Left ventricle myocardium inferior (tissue), 1 donor: Measurements from ENCODE around the gene RGS9. TPM values are rescaled to one million over a fixed set of nuclear protein-coding genes. Genes with fewer than 3 reads are reported as not detected.

Experiments
- DNase-seq: peaks from one replicate; pipeline ENCODE4 v3.0.0-alpha.2; 2020
- H3K27ac ChIP-seq: fragments of 200-600 bp; replicated peaks from 2 replicates; pipeline ENCODE4 v1.8.0; 2021
- H3K27me3 ChIP-seq: fragments of 200-600 bp; 2 replicates; pipeline ENCODE4 v1.8.0; 2021; ENCODE audit warnings: low read depth
- H3K36me3 ChIP-seq: fragments of 200-600 bp; 2 replicates; pipeline ENCODE4 v1.8.0; 2021
- H3K4me1 ChIP-seq: fragments of 200-600 bp; 2 replicates; pipeline ENCODE4 v1.8.0; 2021
- H3K4me3 ChIP-seq: fragments of 200-600 bp; 2 replicates; pipeline ENCODE4 v1.8.0; 2021; ENCODE audit warnings: mild to moderate bottlenecking, moderate library complexity
- H3K9me3 ChIP-seq: fragments of 200-600 bp; replicated peaks from 2 replicates; pipeline ENCODE4 v1.8.0; 2021
- intact Hi-C: fragments of 100-400 bp; cut with micrococcal nuclease; formaldehyde crosslinking; loops from one replicate; pipeline ENCODE4 v1.11.0; 2022
- total RNA-seq: library from RNA; stranded (reverse); fragmentation: NEBNext Ultra II Directional; extraction: Animal tissue kit (Norgen Biotek cat#: 25700); gene quantifications from one replicate; pipeline ENCODE4 v1.2.1, GENCODE V29; 2021
- TF ChIP-seq, protein P1 (sequence below): fragments of 200-600 bp; IDR thresholded peaks from 2 replicates; pipeline ENCODE4 v1.8.0; 2021; ENCODE audit warnings: antibody characterized with exemption, mild to moderate bottlenecking, borderline replicate concordance
- donor health status: DM: no; HTN: yes; CAD: no; lungs with severe emphysema.

Gene RGS9
- total RNA-seq, 1 donor from 2014 or later: 1.6 TPM

DNA sequence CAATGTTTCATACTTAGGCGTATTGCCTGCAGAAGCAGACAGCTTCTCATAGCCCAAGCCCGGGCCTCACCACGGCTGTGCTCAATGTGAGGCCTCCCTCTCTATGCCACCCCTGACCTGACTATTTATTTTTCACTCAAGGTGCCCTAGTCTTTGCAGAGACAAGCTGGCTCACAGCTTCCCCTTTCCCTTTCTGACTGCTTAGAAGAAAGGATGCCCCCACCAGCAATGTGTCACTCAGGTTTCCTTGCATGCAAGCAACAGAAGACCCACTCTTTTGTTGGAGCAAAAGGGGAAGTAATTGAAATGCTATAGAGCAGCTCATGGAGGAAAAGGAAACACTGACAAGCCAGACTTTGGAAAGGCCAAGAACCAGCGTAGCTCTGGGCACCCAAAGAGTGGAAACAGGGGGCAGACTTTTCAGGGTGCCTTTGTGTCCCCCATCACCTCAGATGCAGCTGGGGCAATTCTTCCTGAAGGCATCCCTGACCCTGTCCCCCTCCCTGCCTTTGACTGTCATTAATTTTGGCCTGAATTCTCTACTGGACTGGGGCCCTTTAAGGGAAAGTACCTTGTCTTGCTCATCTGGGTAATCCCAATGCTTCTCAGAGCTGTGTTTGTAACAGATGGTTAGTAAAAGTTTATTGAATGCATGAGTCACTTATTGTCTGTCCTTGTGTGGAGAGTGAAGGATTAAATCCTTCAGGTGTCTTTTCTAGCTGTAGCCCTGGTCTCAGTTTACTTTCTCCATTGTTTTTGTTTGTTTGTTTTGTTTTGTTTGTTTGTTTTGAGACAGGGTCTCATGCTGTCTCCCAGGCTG lies 17.8 kb downstream of the RGS9 start:
- H3K9me3 ChIP-seq: no peaks in the 10 kb centered on the region
- TF ChIP-seq, protein P1, sequence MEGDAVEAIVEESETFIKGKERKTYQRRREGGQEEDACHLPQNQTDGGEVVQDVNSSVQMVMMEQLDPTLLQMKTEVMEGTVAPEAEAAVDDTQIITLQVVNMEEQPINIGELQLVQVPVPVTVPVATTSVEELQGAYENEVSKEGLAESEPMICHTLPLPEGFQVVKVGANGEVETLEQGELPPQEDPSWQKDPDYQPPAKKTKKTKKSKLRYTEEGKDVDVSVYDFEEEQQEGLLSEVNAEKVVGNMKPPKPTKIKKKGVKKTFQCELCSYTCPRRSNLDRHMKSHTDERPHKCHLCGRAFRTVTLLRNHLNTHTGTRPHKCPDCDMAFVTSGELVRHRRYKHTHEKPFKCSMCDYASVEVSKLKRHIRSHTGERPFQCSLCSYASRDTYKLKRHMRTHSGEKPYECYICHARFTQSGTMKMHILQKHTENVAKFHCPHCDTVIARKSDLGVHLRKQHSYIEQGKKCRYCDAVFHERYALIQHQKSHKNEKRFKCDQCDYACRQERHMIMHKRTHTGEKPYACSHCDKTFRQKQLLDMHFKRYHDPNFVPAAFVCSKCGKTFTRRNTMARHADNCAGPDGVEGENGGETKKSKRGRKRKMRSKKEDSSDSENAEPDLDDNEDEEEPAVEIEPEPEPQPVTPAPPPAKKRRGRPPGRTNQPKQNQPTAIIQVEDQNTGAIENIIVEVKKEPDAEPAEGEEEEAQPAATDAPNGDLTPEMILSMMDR: no peak

GRCh38 chr17:65155622-65156021 lies 18.5 kb downstream of the RGS9 start:
- TF ChIP-seq, protein P1: no peak
- Histone ChIP-seq H3K9me3 (no peaks in the 10 kb centered on the region), H3K4me3 (no peak overlapping the region), H3K27ac (no peak overlapping the region), H3K4me1 (no peaks in the 10 kb centered on the region), H3K36me3 (no peaks in the 10 kb centered on the region), H3K27me3 (peaks cover 18% of the 10 kb centered on the region)
- intact Hi-C loops: no loop called here
- no peak for DNase-seq

More for the DNA sequence above, 17.8 kb downstream of the RGS9 start:
- H3K4me1 ChIP-seq: no peaks in the 10 kb centered on the region
- DNase-seq: no peak
- peaks cover 25% of the 10 kb centered on the region for H3K27me3 ChIP-seq
- intact Hi-C loops: no loop called here
- H3K4me3 ChIP-seq: no peak overlapping the region
- H3K36me3 ChIP-seq: no peaks in the 10 kb centered on the region
- H3K27ac ChIP-seq: no peak overlapping the region

DNA sequence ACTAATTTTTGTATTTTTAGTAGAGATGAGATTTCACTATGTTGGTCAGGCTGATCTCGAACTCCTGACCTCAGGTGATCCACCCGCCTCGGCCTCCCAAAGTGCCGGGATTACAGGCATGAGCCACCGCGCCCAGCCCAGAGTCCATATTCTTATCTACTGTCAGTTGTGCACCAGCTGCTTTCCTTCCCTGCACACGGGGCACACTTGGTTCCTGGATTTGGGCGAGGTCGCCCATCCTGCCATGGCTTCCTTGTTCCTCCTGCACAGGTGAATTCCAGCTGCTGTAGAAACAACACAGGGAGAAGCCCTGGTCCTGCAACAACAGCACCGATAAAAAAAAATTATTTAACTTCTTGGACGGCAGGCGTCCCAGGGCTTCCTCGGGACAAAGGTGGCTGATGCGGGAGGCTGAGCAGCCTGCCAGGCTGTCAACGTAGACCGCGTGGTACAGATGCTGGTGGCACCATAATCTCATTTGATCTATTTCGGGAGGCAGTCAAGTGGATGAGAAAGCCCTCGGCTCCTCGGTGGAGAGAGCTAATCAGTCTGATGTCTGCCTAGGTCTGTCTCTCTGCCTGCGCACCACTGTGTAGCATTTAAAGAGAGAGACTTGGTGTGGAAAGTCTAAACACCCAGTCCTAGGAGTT lies 19.1 kb downstream of the RGS9 start:
- H3K27me3 ChIP-seq: peaks cover 11% of the 10 kb centered on the region
- H3K9me3 ChIP-seq: no peaks in the 10 kb centered on the region
- intact Hi-C loops: no loop called here
- DNase-seq: no peak
- H3K36me3 ChIP-seq: no peaks in the 10 kb centered on the region
- no peaks in the 10 kb centered on the region for H3K4me1 ChIP-seq
- no peak overlapping the region for H3K27ac ChIP-seq
- no peak overlapping the region for H3K4me3 ChIP-seq
- TF ChIP-seq, protein P1: no peak

- peaks cover 7% of the 10 kb centered on the region for H3K27me3 ChIP-seq
- H3K9me3 ChIP-seq: no peaks in the 10 kb centered on the region
- H3K4me3 ChIP-seq: no peak overlapping the region
- H3K4me1 ChIP-seq: no peaks in the 10 kb centered on the region
- no peak for DNase-seq
- no peak overlapping the region for H3K27ac ChIP-seq
- TF ChIP-seq, protein P1: no peak
- no peaks in the 10 kb centered on the region for H3K36me3 ChIP-seq
- intact Hi-C loops: no loop called here
Measured at GRCh38 chr17:65156835-65157565, 19.8 kb downstream of the RGS9 start.

DNA sequence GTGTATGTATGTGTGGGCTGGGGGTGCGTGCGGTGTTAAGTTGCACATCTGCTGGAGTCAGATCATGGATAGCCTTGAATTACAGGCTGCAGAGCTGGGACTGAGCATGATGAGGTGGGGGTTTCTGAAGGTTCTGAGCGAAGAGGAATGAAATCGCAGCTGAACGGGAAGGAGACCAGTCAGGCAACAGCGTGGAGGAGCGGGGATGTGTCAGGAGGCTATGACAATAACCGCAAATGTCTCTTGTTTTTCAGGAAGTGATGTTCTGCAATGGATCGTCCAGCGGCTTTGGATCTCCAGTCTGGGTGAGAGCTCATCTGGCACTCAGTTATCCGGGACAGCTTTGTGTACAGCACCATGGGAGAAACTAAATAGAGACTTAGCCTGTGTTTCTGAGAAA lies 20.9 kb downstream of the RGS9 start:
- no peak for DNase-seq
- Histone ChIP-seq H3K4me3 (no peak overlapping the region), H3K4me1 (no peaks in the 10 kb centered on the region), H3K9me3 (no peaks in the 10 kb centered on the region), H3K27ac (no peak overlapping the region), H3K27me3 (peaks cover 6% of the 10 kb centered on the region), H3K36me3 (no peaks in the 10 kb centered on the region)
- intact Hi-C loops: no loop called here
- TF ChIP-seq, protein P1: no peak
